ENCODE results near the gene PLRG1.

Gene PLRG1

GRCh38 chr4:154516318-154517029 lies 33.7 kb downstream of the PLRG1 start:
- DNase-seq, result no peak

GRCh38 chr4:154511981-154512380 lies 38.2 kb downstream of the PLRG1 start:
- no peak for DNase-seq

- DNase-seq, result no peak
These were observed 38.7 kb downstream of the PLRG1 start for GRCh38 chr4:154511548-154511947.

GRCh38 chr4:154507156-154507555 lies 43.0 kb downstream of the PLRG1 start:
- no peak for DNase-seq

GRCh38 chr4:154506253-154506652 lies 43.9 kb downstream of the PLRG1 start:
- DNase-seq, result no peak

GRCh38 chr4:154503598-154503997 lies 46.6 kb downstream of the PLRG1 start:
- DNase-seq, result no peak

GRCh38 chr4:154502111-154502510 lies 48.1 kb downstream of the PLRG1 start:
- no peak for DNase-seq

GRCh38 chr4:154497889-154498288 lies 52.3 kb downstream of the PLRG1 start:
- no peak for DNase-seq

- DNase-seq, result no peak
These were observed 54.3 kb downstream of the PLRG1 start for GRCh38 chr4:154495867-154496266.

- no peak for DNase-seq
These were observed 57.9 kb downstream of the PLRG1 start for GRCh38 chr4:154492288-154492687.

- no peak for DNase-seq
These were observed 58.6 kb downstream of the PLRG1 start, which contains the start of gene DCHS2 for GRCh38 chr4:154491341-154492271. TSS of gene DCHS2 (minus strand) at chr4:154491799. CDS start at chr4:154491355, 444 bp downstream.

GRCh38 chr4:154490583-154491340 lies 59.4 kb downstream of the PLRG1 start:
- no peak for DNase-seq

GRCh38 chr4:154490234-154490582 lies 60.0 kb downstream of the PLRG1 start:
- DNase-seq, result no peak

- no peak for DNase-seq
These were observed 60.5 kb downstream of the PLRG1 start for GRCh38 chr4:154489558-154490233.

- DNase-seq, result no peak
These were observed 63.1 kb downstream of the PLRG1 start for GRCh38 chr4:154487145-154487544.

- no peak for DNase-seq
These were observed 65.0 kb downstream of the PLRG1 start for GRCh38 chr4:154485127-154485773.

Data from activated T-cell treated with anti-CD3 and anti-CD28 coated beads, Interleukin-2, amount 50 U/mL, for 1 hour (primary cell).